Panc1 (cell line): Measurements from ENCODE around the gene R3HDM2. TPM values are rescaled to one million over a fixed set of nuclear protein-coding genes. Genes with fewer than 3 reads are reported as not detected.

Source experiments
- ATAC-seq: fragments of 200-7000 bp; cut with Tn5 transposase; 2 replicates; pipeline ENCODE4 v1.9.1; 2020; ENCODE audit warnings: mild to moderate bottlenecking, moderate library complexity
- BruUV-seq: library from RNA; stranded (reverse); fragments of 400-500 nt; replicated peaks from 2 replicates; lab custom pipeline; 2021; lab: Mats Ljungman, UMichigan
- CTCF ChIA-PET: fragments of 300-600 bp; sonication (Branson Sonifier 250); formaldehyde crosslinking; loops from one replicate; lab custom pipeline; 2022; ENCODE audit warnings: antibody characterized with exemption; lab: Charles Lee
- POLR2A ChIA-PET: fragments of 300-600 bp; sonication (Branson Sonifier 250); formaldehyde crosslinking; loops from one replicate; lab custom pipeline; 2022; ENCODE audit warnings: antibody characterized with exemption; lab: Charles Lee
- DNase-seq: peaks from one replicate; pipeline ENCODE4 v3.0.0-alpha.2; 2010; ENCODE audit warnings: low read depth, low spot score
- H3K27ac ChIP-seq: 2 replicates; pipeline ENCODE4 v1.5.1; 2011; ENCODE audit warnings: mild to moderate bottlenecking, low read length, inconsistent platforms
- H3K27me3 ChIP-seq: fragments of 200-500 bp; sonication (Bioruptor generic); 2 replicates; pipeline ENCODE4 v1.6.0; 2014; ENCODE audit warnings: low read length, inconsistent platforms; ENCODE audit not compliant: control insufficient read depth, insufficient read depth
- H3K36me3 ChIP-seq: fragments of 200-500 bp; sonication (Bioruptor generic); 2 replicates; pipeline ENCODE4 v1.5.1; 2014; ENCODE audit warnings: inconsistent platforms, mild to moderate bottlenecking, low read length, moderate library complexity; ENCODE audit not compliant: control insufficient read depth, insufficient read depth
- H3K4me1 ChIP-seq: 2 replicates; pipeline ENCODE4 v1.5.1; 2011; ENCODE audit warnings: inconsistent platforms, mild to moderate bottlenecking, low read length, moderate library complexity; ENCODE audit not compliant: control insufficient read depth, insufficient read depth
- H3K4me3 ChIP-seq, 2 experiments: 2 replicates each; pipeline ENCODE4 v1.5.1; 2011 to 2012; ENCODE audit warnings: low read depth in 2 of 2, low read length in 2 of 2, mild to moderate bottlenecking in 2 of 2, inconsistent platforms in 1 of 2, moderate library complexity in 1 of 2
- H3K9me3 ChIP-seq: fragments of 200-500 bp; sonication (Bioruptor generic); 2 replicates; pipeline ENCODE4 v1.5.1; 2014; ENCODE audit warnings: low read depth, mild to moderate bottlenecking, inconsistent platforms, low read length, moderate library complexity; ENCODE audit not compliant: control insufficient read depth, insufficient read depth
- POLR2AphosphoS5 ChIP-seq: IDR thresholded peaks from 2 replicates; pipeline ENCODE4 v1.6.1; 2012; ENCODE audit warnings: mild to moderate bottlenecking, low read depth, low read length, moderate library complexity
- SIN3A ChIP-seq: IDR thresholded peaks from 2 replicates; pipeline ENCODE4 v1.6.1; 2012; ENCODE audit warnings: low read depth, mild to moderate bottlenecking, low read length, moderate library complexity, borderline replicate concordance; ENCODE audit not compliant: insufficient read depth
- TCF7L2 ChIP-seq: IDR thresholded peaks from 2 replicates; pipeline ENCODE4 v1.6.1; 2011; ENCODE audit warnings: mild to moderate bottlenecking, low read depth, low read length, inconsistent platforms
- in situ Hi-C: cut with HindIII; loops from 2 replicates; pipeline ENCODE4 v1.10.0; 2016; ENCODE audit warnings: low sequenced_read_pairs, low pct_unique_long_range_greater_than_20kb
- intact Hi-C: fragments of 100-400 bp; cut with micrococcal nuclease; formaldehyde crosslinking; loops from one replicate; pipeline ENCODE4 v1.10.0; 2022; ENCODE audit not compliant: unreplicated experiment
- total RNA-seq: library from RNA; stranded (reverse); gene quantifications from one replicate; pipeline ENCODE4 v1.2.1, GENCODE V29; 2021; ENCODE audit not compliant: unreplicated experiment
- TF ChIP-seq, protein P1 (sequence below), 2 experiments: IDR thresholded peaks; 2 replicates each; pipeline ENCODE4 v1.6.1; 2011 to 2012; ENCODE audit warnings: low read depth in 2 of 2, control low read depth in 1 of 2, low read length in 1 of 2, mild to moderate bottlenecking in 1 of 2, moderate library complexity in 1 of 2; ENCODE audit not compliant: insufficient read depth in 1 of 2
- TF ChIP-seq, protein P2 (sequence below): fragments of 450-650 bp; IDR thresholded peaks from 2 replicates; pipeline ENCODE4 v1.5.1; 2017; ENCODE audit warnings: mild to moderate bottlenecking

The R3HDM2 gene
- total RNA-seq, 1 experiment from 2014 or later = 56.5 TPM

DNA sequence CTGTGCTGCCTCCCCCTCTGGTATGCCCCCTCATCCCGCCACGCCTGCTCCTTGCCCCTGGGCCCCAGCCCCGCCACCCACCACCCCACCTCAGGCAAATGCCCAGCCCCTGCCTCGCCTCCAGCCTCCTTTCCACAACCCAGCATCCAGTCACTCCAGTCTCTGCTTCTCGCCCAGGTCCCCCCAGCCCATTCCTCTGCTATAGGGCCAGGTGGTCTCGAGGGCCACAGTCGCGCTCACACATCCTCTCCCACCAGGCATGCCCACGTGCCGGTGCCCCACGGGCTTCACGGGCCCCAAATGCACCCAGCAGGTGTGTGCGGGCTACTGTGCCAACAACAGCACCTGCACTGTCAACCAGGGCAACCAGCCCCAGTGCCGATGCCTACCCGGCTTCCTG lies 220.4 kb downstream of the R3HDM2 start:
- intact Hi-C loops = no loop called here
- no peaks in the 10 kb centered on the region for H3K36me3 ChIP-seq
- no TSS peak for BruUV-seq

DNA sequence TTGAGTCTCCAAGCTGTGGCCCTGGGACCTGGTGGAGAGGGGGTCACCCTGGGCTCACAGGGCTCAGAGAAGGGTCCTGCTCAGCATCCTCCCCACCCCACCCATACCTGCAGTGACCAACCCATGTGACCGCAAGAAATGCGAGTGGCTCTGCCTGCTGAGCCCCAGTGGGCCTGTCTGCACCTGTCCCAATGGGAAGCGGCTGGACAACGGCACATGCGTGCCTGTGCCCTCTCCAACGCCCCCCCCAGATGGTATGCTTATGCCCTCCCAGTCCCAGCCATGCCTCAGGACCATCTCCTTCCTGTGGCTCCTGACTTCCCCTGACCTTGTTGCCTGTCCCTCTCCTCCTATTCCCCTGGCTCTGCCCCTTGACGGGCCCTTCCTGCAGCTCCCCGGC lies 220.9 kb downstream of the R3HDM2 start:
- Histone ChIP-seq H3K36me3 (no peaks in the 10 kb centered on the region), H3K9me3 (no peaks in the 10 kb centered on the region), H3K27ac (no peak overlapping the region), H3K4me1 (peaks cover 4% of the 10 kb centered on the region; the same call in 1 of the 2 replicates), H3K4me3 (no peak overlapping the region), H3K27me3 (peaks cover 2% of the 10 kb centered on the region; the same call in 1 of the 2 replicates)
- no peak for TF ChIP-seq SIN3A
- TF ChIP-seq POLR2AphosphoS5 = no peak
- no peak for TF ChIP-seq TCF7L2
- TF ChIP-seq, protein P1, sequence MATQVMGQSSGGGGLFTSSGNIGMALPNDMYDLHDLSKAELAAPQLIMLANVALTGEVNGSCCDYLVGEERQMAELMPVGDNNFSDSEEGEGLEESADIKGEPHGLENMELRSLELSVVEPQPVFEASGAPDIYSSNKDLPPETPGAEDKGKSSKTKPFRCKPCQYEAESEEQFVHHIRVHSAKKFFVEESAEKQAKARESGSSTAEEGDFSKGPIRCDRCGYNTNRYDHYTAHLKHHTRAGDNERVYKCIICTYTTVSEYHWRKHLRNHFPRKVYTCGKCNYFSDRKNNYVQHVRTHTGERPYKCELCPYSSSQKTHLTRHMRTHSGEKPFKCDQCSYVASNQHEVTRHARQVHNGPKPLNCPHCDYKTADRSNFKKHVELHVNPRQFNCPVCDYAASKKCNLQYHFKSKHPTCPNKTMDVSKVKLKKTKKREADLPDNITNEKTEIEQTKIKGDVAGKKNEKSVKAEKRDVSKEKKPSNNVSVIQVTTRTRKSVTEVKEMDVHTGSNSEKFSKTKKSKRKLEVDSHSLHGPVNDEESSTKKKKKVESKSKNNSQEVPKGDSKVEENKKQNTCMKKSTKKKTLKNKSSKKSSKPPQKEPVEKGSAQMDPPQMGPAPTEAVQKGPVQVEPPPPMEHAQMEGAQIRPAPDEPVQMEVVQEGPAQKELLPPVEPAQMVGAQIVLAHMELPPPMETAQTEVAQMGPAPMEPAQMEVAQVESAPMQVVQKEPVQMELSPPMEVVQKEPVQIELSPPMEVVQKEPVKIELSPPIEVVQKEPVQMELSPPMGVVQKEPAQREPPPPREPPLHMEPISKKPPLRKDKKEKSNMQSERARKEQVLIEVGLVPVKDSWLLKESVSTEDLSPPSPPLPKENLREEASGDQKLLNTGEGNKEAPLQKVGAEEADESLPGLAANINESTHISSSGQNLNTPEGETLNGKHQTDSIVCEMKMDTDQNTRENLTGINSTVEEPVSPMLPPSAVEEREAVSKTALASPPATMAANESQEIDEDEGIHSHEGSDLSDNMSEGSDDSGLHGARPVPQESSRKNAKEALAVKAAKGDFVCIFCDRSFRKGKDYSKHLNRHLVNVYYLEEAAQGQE (IDR thresholded peaks at IDR 0.05; ENCODE audit: insufficient read depth in 1 of 2, low read depth in 2 of 2, low read length in 1 of 2) = no peak
- TF ChIP-seq, protein P2, sequence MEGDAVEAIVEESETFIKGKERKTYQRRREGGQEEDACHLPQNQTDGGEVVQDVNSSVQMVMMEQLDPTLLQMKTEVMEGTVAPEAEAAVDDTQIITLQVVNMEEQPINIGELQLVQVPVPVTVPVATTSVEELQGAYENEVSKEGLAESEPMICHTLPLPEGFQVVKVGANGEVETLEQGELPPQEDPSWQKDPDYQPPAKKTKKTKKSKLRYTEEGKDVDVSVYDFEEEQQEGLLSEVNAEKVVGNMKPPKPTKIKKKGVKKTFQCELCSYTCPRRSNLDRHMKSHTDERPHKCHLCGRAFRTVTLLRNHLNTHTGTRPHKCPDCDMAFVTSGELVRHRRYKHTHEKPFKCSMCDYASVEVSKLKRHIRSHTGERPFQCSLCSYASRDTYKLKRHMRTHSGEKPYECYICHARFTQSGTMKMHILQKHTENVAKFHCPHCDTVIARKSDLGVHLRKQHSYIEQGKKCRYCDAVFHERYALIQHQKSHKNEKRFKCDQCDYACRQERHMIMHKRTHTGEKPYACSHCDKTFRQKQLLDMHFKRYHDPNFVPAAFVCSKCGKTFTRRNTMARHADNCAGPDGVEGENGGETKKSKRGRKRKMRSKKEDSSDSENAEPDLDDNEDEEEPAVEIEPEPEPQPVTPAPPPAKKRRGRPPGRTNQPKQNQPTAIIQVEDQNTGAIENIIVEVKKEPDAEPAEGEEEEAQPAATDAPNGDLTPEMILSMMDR = no peak
- intact Hi-C loops = no loop called here
- CTCF ChIA-PET = no interaction called here
- in situ Hi-C loops = no loop called here
- DNase-seq (no peak), ATAC-seq (no peak)
- POLR2A ChIA-PET = no interaction called here
- BruUV-seq = no TSS peak

More for the DNA sequence above, 220.4 kb downstream of the R3HDM2 start:
- DNase-seq (no peak), ATAC-seq (no peak)
- no peak overlapping the region for H3K4me3 ChIP-seq
- TF ChIP-seq, protein P1 (IDR thresholded peaks at IDR 0.05; ENCODE audit: insufficient read depth in 1 of 2, low read depth in 2 of 2, low read length in 1 of 2) = no peak
- no peak for TF ChIP-seq SIN3A
- H3K27me3 ChIP-seq = peaks cover 6% of the 10 kb centered on the region
- no peak overlapping the region for H3K27ac ChIP-seq
- H3K9me3 ChIP-seq = no peaks in the 10 kb centered on the region
- H3K4me1 ChIP-seq = peaks cover 5% of the 10 kb centered on the region; the same call in 1 of the 2 replicates
- in situ Hi-C loops = no loop called here
- CTCF ChIA-PET = no interaction called here
- POLR2A ChIA-PET = no interaction called here
